ENCODE results near the gene PLXNB2. TPM values are rescaled to one million over a fixed set of nuclear protein-coding genes. Genes with fewer than 3 reads are reported as not detected.
A peak's percentile ranks its signal among the peaks of the same experiment; 100 is the strongest.

PLXNB2 gene
- polyA plus RNA-seq, 1 of the 3 experiments (the other 2 are of a cell fraction), result 108 TPM

DNA sequence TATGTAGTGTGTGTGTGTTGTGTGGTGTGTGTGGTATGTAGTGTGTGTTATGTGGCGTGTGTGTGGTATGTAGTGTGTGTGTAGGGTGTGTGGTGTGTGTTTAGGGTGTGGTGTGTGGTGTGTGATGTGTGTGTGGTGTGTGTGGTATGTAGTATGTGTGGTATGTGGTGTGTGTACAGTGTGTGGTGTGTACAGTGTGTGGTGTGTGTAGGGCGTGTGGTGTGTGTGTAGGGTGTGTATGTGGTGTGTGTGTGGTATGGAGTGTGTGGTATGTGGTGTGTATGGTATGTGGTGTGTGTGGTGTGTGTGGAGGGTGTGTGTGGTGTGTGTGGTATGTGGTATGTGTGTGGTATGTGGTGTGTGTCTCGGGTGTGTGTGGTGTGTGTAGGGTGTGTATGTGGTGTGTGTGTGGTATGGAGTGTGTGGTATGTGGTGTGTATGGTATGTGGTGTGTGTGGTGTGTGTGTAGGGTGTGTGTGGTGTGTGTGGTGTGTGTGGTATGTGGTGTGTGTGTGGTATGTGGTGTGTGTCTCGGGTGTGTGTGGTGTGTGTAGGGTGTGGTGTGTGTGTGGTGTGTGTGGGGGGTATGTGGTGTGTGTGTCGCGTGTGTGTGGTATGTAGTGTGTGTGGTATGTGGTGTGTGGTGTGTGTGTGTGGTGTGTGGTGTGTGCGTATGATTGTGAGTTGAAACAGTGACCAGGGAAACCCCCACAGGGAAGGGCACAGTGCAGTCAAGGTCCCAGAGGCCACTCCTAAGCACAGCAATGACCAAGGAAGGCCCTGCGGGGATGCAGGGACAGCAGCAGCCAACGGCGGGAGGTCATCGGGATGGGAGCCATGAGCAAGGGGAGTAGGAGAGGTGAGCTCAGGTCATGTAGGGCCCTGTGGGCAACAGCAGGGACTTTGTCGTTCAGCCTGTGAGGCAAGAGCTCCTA lies 32.8 kb upstream of the PLXNB2 start:
- Histone ChIP-seq H3K9me2 (no peaks in the 10 kb centered on the region), H3K27ac (ENCODE audit: low read depth in 2 of 2, low read length in 1 of 2) (no peak overlapping the region), H3K36me3 (replicated peaks in 1 of 2; ENCODE audit: control insufficient read depth in 1 of 2, insufficient read depth in 2 of 2, low read length in 1 of 2) (no peaks in the 10 kb centered on the region), H3F3A (replicated peaks; ENCODE audit: insufficient read depth) (peaks cover 17% of the 10 kb centered on the region), H3K27me3 (ENCODE audit: insufficient read depth) (no peaks in the 10 kb centered on the region), H2AFZ (ENCODE audit: low read depth) (no peak overlapping the region), H3K9ac (no peak overlapping the region), H3K79me2 (ENCODE audit: insufficient read depth) (0 out of 2 replicates have a peak, but pooled peaks cover 3% of the 10 kb centered on the region), H3K4me2 (no peak overlapping the region), H3K4me1 (ENCODE audit: control insufficient read depth in 1 of 2, insufficient read depth in 2 of 2, low read depth in 1 of 2, low read length in 1 of 2) (peaks cover 0 to 2% of the 10 kb centered on the region in 2 experiments; a peak in 1 of 4 replicates), H4K20me1 (ENCODE audit: insufficient read depth) (no peaks in the 10 kb centered on the region), H3K9me3 (no peaks in the 10 kb centered on the region), H3K4me3 (ENCODE audit: low read depth in 2 of 2, low read length in 1 of 2) (no peak overlapping the region)
- POLR2A ChIA-PET, result no interaction called here
- CTCF ChIA-PET, result interaction anchor here (1.6 to 3.3 kb wide), 10 partner anchors 8 to 102 kb away, joined by 4 to 75 read pairs (median 22); partner anchors contain the start of genes DENND6B, HDAC10, MAPK12 and TUBGCP6
- WGBS (ENCODE audit: low lambda C conversion rate), result 85% methylated on average over 12 of the region's 12 CpGs
- peak; percentile 39 for DNase-seq
- no peak for TF ChIP-seq SMC3 (IDR thresholded peaks at IDR 0.05; ENCODE audit: low read depth, low read length)
- TF ChIP-seq GATA2 (CRISPR knock-in tag; IDR thresholded peaks at IDR 0.05), result no peak
- TF ChIP-seq, protein P1, sequence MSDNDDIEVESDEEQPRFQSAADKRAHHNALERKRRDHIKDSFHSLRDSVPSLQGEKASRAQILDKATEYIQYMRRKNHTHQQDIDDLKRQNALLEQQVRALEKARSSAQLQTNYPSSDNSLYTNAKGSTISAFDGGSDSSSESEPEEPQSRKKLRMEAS (IDR thresholded peaks at IDR 0.05; ENCODE audit: low read depth), result no peak

DNA sequence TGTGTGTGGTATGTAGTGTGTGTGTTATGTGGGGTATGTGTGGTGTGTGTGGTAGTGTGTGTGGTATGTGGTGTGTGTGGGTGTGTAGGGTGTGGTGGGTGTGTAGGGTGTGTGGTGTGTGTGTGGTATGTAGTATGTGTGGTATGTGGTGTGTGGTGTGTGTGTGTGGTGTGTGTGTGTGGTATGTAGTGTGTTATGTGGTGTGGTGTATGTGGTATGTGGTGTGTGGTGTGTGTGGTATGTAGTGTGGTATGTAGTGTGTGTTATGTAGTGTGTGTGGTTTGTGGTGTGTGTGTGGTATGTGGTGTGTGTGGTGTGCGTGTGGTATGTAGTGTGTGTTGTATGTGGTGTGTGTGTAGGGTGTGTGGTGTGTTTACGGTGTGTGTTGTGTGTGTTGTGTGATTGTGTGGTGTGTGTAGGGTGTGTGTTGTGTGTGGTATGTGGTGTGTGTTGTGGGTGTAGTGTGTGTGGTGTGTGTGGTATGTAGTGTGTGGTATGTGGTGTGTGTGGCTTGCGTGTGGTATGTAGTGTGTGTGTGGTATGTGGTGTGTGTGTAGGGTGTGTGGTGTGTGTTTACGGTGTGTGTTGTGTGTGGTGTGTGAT lies 31.5 kb upstream of the PLXNB2 start:
- WGBS (ENCODE audit: low lambda C conversion rate), result 91% methylated on average over 4 of the region's 4 CpGs
- CTCF ChIA-PET, result no interaction called here
- Histone ChIP-seq H3K4me2 (no peak overlapping the region), H3K27me3 (ENCODE audit: insufficient read depth) (no peaks in the 10 kb centered on the region), H3F3A (replicated peaks; ENCODE audit: insufficient read depth) (peaks cover 17% of the 10 kb centered on the region), H3K4me1 (ENCODE audit: control insufficient read depth in 1 of 2, insufficient read depth in 2 of 2, low read depth in 1 of 2, low read length in 1 of 2) (peaks cover 0 to 2% of the 10 kb centered on the region in 2 experiments; a peak in 1 of 4 replicates), H4K20me1 (ENCODE audit: insufficient read depth) (no peaks in the 10 kb centered on the region), H3K79me2 (ENCODE audit: insufficient read depth) (0 out of 2 replicates have a peak, but pooled peaks cover 3% of the 10 kb centered on the region), H3K9me3 (no peaks in the 10 kb centered on the region), H3K27ac (ENCODE audit: low read depth in 2 of 2, low read length in 1 of 2) (no peak overlapping the region), H3K4me3 (ENCODE audit: low read depth in 2 of 2, low read length in 1 of 2) (no peak overlapping the region), H3K9ac (no peak overlapping the region), H3K9me2 (no peaks in the 10 kb centered on the region), H2AFZ (ENCODE audit: low read depth) (no peak overlapping the region), H3K36me3 (replicated peaks in 1 of 2; ENCODE audit: control insufficient read depth in 1 of 2, insufficient read depth in 2 of 2, low read length in 1 of 2) (no peaks in the 10 kb centered on the region)
- TF ChIP-seq FOSL2 (IDR thresholded peaks at IDR 0.05; ENCODE audit: borderline replicate concordance, low read depth) (no peak), NRF1 (IDR thresholded peaks at IDR 0.05; ENCODE audit: low read depth, low read length) (no peak), NFIC (IDR thresholded peaks at IDR 0.05; ENCODE audit: borderline replicate concordance) (no peak), TAF1 (IDR thresholded peaks at IDR 0.05; ENCODE audit: borderline replicate concordance, low read depth, low read length) (no peak), SMC3 (IDR thresholded peaks at IDR 0.05; ENCODE audit: low read depth, low read length) (no peak)
- TF ChIP-seq, protein P2, sequence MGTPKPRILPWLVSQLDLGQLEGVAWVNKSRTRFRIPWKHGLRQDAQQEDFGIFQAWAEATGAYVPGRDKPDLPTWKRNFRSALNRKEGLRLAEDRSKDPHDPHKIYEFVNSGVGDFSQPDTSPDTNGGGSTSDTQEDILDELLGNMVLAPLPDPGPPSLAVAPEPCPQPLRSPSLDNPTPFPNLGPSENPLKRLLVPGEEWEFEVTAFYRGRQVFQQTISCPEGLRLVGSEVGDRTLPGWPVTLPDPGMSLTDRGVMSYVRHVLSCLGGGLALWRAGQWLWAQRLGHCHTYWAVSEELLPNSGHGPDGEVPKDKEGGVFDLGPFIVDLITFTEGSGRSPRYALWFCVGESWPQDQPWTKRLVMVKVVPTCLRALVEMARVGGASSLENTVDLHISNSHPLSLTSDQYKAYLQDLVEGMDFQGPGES (IDR thresholded peaks at IDR 0.05; ENCODE audit: low read depth, low read length), result no peak
- POLR2A ChIA-PET, result no interaction called here
- DNase-seq, result no peak

Data from SK-N-SH (cell line).